ENCODE data around the gene RAP2C.

RAP2C gene

GRCh38 chrX:132209527-132209926 lies 9.7 kb downstream of the RAP2C start:
- TF ChIP-seq CTCF (IDR thresholded peaks at IDR 0.05; ENCODE audit: insufficient read depth, low read length, poor library complexity, severe bottlenecking): no peak
- Histone ChIP-seq H3K4me3 (replicated peaks; ENCODE audit: low read depth, low read length) (no peak overlapping the region), H3K36me3 (ENCODE audit: control insufficient read depth, insufficient read depth, low read length) (no peaks in the 10 kb centered on the region), H3K27me3 (replicated peaks; ENCODE audit: control insufficient read depth, insufficient read depth, low read length) (no peaks in the 10 kb centered on the region; the same call in 1 of the 2 replicates)
- DNase-seq (ENCODE audit: extremely low read depth, insufficient read length): no peak

DNA sequence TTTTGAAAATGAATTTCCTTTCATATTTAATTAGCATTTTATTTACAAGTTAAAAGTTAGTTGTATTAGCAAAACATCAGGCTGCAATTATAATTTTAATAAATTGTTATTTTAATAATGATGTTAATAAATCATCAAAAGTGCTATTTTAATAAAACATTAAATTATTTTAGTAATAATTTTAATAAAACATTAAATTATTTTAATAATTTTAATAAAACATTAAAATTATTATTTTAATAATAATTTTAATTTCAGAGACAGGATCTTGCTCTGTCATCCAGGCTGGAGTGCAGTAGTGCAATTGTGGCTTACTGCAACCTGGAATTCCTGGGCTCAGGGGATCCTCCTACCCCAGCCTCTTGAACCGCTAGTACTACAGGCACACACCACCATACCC lies 10.8 kb downstream of the RAP2C start:
- no peak for DNase-seq (ENCODE audit: extremely low read depth, insufficient read length)
- no peak overlapping the region for H3K4me3 ChIP-seq (replicated peaks; ENCODE audit: low read depth, low read length)
- no peak for TF ChIP-seq CTCF (IDR thresholded peaks at IDR 0.05; ENCODE audit: insufficient read depth, low read length, poor library complexity, severe bottlenecking)
- no peaks in the 10 kb centered on the region; the same call in 1 of the 2 replicates for H3K27me3 ChIP-seq (replicated peaks; ENCODE audit: control insufficient read depth, insufficient read depth, low read length)
- no peaks in the 10 kb centered on the region for H3K36me3 ChIP-seq (ENCODE audit: control insufficient read depth, insufficient read depth, low read length)

DNA sequence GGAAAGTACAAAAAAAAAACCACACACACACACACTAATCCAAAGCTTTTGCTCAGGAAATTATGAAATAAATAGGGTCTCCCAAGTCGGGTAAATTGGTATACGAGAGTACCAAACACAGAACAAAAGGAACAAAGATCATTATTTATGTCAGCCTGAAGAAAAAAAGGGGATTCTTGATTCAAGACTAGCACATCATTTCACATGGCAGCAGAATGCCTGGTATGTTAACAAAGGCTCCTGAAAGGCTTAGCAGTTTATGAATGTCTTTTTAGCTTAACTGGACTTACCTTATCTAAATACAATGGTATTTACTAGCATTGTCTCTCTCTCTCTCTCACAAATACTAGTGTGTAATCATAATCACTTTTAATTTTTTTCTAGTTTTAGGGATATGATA lies 11.3 kb downstream of the RAP2C start:
- H3K4me3 ChIP-seq (replicated peaks; ENCODE audit: low read depth, low read length): no peak overlapping the region
- H3K36me3 ChIP-seq (ENCODE audit: control insufficient read depth, insufficient read depth, low read length): no peaks in the 10 kb centered on the region
- no peak for TF ChIP-seq CTCF (IDR thresholded peaks at IDR 0.05; ENCODE audit: insufficient read depth, low read length, poor library complexity, severe bottlenecking)
- no peaks in the 10 kb centered on the region; the same call in 1 of the 2 replicates for H3K27me3 ChIP-seq (replicated peaks; ENCODE audit: control insufficient read depth, insufficient read depth, low read length)
- DNase-seq (ENCODE audit: extremely low read depth, insufficient read length): no peak

GRCh38 chrX:132206259-132206658 lies 13.0 kb downstream of the RAP2C start:
- TF ChIP-seq CTCF (IDR thresholded peaks at IDR 0.05; ENCODE audit: insufficient read depth, low read length, poor library complexity, severe bottlenecking): no peak
- H3K36me3 ChIP-seq (ENCODE audit: control insufficient read depth, insufficient read depth, low read length): no peaks in the 10 kb centered on the region
- H3K27me3 ChIP-seq (replicated peaks; ENCODE audit: control insufficient read depth, insufficient read depth, low read length): no peaks in the 10 kb centered on the region; the same call in 1 of the 2 replicates
- no peak overlapping the region for H3K4me3 ChIP-seq (replicated peaks; ENCODE audit: low read depth, low read length)
- no peak for DNase-seq (ENCODE audit: extremely low read depth, insufficient read length)

DNA sequence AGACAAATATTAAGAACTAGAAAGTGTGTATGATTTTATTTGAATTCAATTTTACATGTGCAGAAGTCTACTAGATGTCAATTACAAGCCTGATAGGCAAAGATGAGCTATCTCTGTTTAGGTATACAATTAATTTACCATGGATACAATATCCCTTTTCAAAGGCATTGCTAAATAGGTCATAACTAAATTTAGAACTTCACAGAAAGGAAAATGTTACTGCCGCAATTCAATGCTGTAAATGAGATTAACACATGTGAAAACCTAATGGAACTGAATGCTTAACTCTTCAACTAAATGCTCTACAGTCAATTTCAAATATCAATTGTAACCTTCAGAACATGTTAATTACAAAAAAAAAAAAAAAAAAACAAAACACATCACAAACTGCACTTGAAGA lies 14.6 kb downstream of the RAP2C start:
- Histone ChIP-seq H3K36me3 (ENCODE audit: control insufficient read depth, insufficient read depth, low read length) (no peaks in the 10 kb centered on the region), H3K27me3 (replicated peaks; ENCODE audit: control insufficient read depth, insufficient read depth, low read length) (no peaks in the 10 kb centered on the region; the same call in 1 of the 2 replicates), H3K4me3 (replicated peaks; ENCODE audit: low read depth, low read length) (no peak overlapping the region)
- no peak for DNase-seq (ENCODE audit: extremely low read depth, insufficient read length)
- no peak for TF ChIP-seq CTCF (IDR thresholded peaks at IDR 0.05; ENCODE audit: insufficient read depth, low read length, poor library complexity, severe bottlenecking)

GRCh38 chrX:132200976-132201375 lies 18.3 kb downstream of the RAP2C start:
- no peak for TF ChIP-seq CTCF (IDR thresholded peaks at IDR 0.05; ENCODE audit: insufficient read depth, low read length, poor library complexity, severe bottlenecking)
- Histone ChIP-seq H3K36me3 (ENCODE audit: control insufficient read depth, insufficient read depth, low read length) (no peaks in the 10 kb centered on the region), H3K27me3 (replicated peaks; ENCODE audit: control insufficient read depth, insufficient read depth, low read length) (no peaks in the 10 kb centered on the region), H3K4me3 (replicated peaks; ENCODE audit: low read depth, low read length) (no peak overlapping the region)
- no peak for DNase-seq (ENCODE audit: extremely low read depth, insufficient read length)
